ENCODE results near the gene MMRN2.

MMRN2 gene

DNA sequence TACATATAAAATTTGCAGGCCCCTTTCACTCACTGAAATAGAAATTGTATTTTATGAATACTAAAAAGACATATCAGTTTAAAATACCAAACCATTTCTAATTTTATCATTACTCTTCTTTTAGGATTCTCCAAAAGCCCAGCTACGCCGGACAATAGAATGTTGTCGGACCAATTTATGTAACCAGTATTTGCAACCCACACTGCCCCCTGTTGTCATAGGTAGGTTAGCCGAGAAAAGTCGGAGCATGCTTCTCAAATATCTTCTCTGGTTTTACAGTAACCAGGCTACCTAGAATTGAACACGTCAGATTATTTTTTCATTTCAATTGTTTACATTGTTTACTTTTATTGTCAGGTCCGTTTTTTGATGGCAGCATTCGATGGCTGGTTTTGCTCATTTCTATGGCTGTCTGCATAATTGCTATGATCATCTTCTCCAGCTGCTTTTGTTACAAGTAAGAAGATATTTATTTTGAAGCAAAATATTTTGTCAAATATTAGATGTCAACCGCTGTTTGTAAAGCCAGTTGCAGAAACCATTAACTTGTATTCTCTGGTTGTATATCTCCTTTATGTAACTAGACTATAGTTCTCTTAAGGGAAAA is 57.6 kb downstream of the MMRN2 start:
- TF ChIP-seq, protein P1, sequence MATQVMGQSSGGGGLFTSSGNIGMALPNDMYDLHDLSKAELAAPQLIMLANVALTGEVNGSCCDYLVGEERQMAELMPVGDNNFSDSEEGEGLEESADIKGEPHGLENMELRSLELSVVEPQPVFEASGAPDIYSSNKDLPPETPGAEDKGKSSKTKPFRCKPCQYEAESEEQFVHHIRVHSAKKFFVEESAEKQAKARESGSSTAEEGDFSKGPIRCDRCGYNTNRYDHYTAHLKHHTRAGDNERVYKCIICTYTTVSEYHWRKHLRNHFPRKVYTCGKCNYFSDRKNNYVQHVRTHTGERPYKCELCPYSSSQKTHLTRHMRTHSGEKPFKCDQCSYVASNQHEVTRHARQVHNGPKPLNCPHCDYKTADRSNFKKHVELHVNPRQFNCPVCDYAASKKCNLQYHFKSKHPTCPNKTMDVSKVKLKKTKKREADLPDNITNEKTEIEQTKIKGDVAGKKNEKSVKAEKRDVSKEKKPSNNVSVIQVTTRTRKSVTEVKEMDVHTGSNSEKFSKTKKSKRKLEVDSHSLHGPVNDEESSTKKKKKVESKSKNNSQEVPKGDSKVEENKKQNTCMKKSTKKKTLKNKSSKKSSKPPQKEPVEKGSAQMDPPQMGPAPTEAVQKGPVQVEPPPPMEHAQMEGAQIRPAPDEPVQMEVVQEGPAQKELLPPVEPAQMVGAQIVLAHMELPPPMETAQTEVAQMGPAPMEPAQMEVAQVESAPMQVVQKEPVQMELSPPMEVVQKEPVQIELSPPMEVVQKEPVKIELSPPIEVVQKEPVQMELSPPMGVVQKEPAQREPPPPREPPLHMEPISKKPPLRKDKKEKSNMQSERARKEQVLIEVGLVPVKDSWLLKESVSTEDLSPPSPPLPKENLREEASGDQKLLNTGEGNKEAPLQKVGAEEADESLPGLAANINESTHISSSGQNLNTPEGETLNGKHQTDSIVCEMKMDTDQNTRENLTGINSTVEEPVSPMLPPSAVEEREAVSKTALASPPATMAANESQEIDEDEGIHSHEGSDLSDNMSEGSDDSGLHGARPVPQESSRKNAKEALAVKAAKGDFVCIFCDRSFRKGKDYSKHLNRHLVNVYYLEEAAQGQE (IDR thresholded peaks at IDR 0.05; ENCODE audit: insufficient read depth in 1 of 2, low read depth in 2 of 2, low read length in 2 of 2), result no peak
- TF ChIP-seq FOXP2 (optimal IDR thresholded peaks at IDR 0.05; ENCODE audit: borderline replicate concordance, extremely low read depth, extremely low read length, insufficient read depth), result no peak
- TF ChIP-seq TAF1 (IDR thresholded peaks at IDR 0.05; ENCODE audit: borderline replicate concordance, insufficient read depth, low read length), result no peak
- no peak for TF ChIP-seq POLR2AphosphoS5 (IDR thresholded peaks at IDR 0.05; ENCODE audit: low read depth, low read length)
- no peak for TF ChIP-seq SIN3A (IDR thresholded peaks at IDR 0.05; ENCODE audit: borderline replicate concordance, insufficient read depth, low read length)

DNA sequence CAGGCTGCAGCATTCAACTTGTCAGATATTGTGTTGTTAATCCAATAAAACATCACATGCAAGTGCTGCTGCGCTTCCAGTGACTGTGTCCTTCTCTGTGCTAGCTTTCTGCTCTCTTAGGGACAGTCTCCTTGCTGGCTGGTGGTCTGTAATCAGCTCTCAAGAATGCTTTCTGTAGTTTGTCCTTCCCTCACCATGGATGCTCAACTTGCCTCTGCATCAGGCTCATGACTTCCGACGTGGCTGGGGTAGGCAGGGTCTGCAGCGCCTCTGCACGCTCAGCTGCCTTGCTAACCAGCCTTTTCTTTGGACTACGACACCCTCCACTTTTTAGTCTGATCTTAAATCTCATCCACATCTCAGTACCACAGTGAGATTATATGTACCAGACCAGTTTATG is 58.3 kb downstream of the MMRN2 start:
- TF ChIP-seq, protein P1 (IDR thresholded peaks at IDR 0.05; ENCODE audit: insufficient read depth in 1 of 2, low read depth in 2 of 2, low read length in 2 of 2), result no peak
- TF ChIP-seq POLR2AphosphoS5 (IDR thresholded peaks at IDR 0.05; ENCODE audit: low read depth, low read length), result no peak
- TF ChIP-seq SIN3A (IDR thresholded peaks at IDR 0.05; ENCODE audit: borderline replicate concordance, insufficient read depth, low read length), result no peak
- TF ChIP-seq TAF1 (IDR thresholded peaks at IDR 0.05; ENCODE audit: borderline replicate concordance, insufficient read depth, low read length), result no peak
- TF ChIP-seq FOXP2 (optimal IDR thresholded peaks at IDR 0.05; ENCODE audit: borderline replicate concordance, extremely low read depth, extremely low read length, insufficient read depth), result no peak

DNA sequence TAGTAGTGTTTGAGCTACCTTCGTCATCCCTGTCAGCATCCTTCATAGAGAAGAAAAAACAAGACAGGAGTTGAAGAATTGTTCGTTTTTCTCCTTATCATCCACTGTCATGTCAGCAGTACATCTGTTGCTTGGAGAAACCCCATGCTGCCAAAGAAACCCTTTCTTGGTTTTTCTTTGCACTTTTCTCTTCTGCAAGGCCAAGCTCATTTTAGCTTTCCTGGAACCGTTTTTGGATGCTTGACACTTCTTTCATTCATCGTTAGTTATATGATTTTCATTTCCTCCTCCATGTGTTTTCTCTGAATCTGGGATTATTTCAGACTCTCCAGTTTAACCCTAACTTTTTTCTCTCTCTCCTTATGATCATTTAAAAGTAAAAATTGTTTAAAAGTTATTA is 58.9 kb downstream of the MMRN2 start:
- TF ChIP-seq, protein P1 (IDR thresholded peaks at IDR 0.05; ENCODE audit: insufficient read depth in 1 of 2, low read depth in 2 of 2, low read length in 2 of 2), result no peak

DNA sequence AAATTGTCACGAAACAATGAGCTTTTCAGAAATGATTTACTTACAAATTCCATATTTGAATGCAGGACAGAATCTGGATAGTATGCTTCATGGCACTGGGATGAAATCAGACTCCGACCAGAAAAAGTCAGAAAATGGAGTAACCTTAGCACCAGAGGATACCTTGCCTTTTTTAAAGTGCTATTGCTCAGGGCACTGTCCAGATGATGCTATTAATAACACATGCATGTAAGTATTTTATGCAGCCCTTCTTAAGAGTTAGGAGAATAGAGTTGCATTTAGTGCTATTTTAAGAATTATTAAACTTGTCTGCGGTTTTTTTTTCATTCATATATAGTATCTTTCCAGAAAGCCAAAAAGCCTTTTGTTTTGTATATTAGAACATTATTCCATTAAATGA is 67.4 kb downstream of the MMRN2 start:
- TF ChIP-seq POLR2AphosphoS5 (IDR thresholded peaks at IDR 0.05; ENCODE audit: low read depth, low read length) (no peak), TAF1 (IDR thresholded peaks at IDR 0.05; ENCODE audit: borderline replicate concordance, insufficient read depth, low read length) (no peak), SIN3A (IDR thresholded peaks at IDR 0.05; ENCODE audit: borderline replicate concordance, insufficient read depth, low read length) (no peak), FOXP2 (optimal IDR thresholded peaks at IDR 0.05; ENCODE audit: borderline replicate concordance, extremely low read depth, extremely low read length, insufficient read depth) (no peak)
- TF ChIP-seq, protein P1 (IDR thresholded peaks at IDR 0.05; ENCODE audit: insufficient read depth in 1 of 2, low read depth in 2 of 2, low read length in 2 of 2), result no peak
